ENCODE measurements around the gene NISCH.

- no peak for TF ChIP-seq CEBPB (IDR thresholded peaks at IDR 0.05)
- no peak for TF ChIP-seq YY1 (IDR thresholded peaks at IDR 0.05; ENCODE audit: low read depth)
- no peak for TF ChIP-seq REST (IDR thresholded peaks at IDR 0.05; ENCODE audit: low read depth)
- no peak for TF ChIP-seq TAF1 (IDR thresholded peaks at IDR 0.05; ENCODE audit: low read depth)
- no peak for TF ChIP-seq FOXM1 (IDR thresholded peaks at IDR 0.05; ENCODE audit: borderline replicate concordance, low read depth)
Measured at GRCh38 chr3:52534281-52535183, 79.1 kb downstream of the NISCH start.

All from Ishikawa (cell line).